Renal cortical epithelial cell (primary cell): ENCODE data around the gene CA12. TPM values are rescaled to one million over a fixed set of nuclear protein-coding genes. Genes with fewer than 3 reads are reported as not detected.
A peak's percentile ranks its signal among the peaks of the same experiment; 100 is the strongest.

ENCODE experiments used
- DNase-seq: peaks from one replicate; pipeline ENCODE4 v3.0.0-alpha.2; 2011; ENCODE audit warnings: low read depth
- total RNA-seq: library from RNA; depleted of rRNA; stranded (reverse); fragments of >200 nt; gene quantifications from 2 replicates; pipeline ENCODE4 v1.2.3, GENCODE V29; 2014

The CA12 gene
- total RNA-seq, 1 donor from 2014 or later = 26.4 TPM

DNA sequence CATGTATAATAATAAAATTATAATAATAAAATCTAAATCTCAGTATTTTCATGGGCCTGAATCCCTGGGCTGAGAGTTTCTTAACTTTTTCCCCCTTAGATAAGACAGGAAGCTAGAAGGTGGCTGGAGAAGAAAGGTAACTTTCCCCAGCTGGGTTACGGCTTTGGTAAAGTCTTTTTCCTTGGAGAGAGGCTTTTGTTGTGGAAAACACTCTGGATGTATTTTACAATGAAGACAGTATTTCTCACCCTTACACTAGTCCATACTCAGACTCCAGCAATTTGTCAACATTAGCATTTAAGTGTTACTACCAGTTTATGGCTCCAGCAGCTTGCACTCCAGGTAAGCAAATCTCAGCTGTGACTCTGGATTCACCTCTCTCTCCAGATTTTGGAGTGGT is 69.4 kb downstream of the CA12 start:
- no peak for DNase-seq

DNA sequence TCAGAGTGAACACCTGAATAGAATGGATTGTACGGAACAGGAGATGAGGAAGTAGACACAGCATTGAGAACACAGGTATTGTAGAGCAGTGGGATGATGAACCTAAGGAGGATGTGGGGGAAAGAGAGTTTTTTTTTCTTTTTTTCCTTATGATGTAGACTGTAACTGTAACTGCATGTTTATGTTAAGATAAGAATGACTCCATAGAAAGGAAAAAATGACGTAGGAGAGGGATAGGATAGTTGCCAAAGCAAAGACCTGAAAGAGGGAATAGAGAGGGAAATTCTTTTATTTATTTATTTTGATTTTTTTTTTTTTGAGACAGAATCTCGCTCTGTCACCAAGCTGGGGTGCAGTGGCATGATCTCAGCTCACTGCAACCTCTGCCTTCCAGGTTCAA is 71.0 kb downstream of the CA12 start:
- DNase-seq = no peak

DNA sequence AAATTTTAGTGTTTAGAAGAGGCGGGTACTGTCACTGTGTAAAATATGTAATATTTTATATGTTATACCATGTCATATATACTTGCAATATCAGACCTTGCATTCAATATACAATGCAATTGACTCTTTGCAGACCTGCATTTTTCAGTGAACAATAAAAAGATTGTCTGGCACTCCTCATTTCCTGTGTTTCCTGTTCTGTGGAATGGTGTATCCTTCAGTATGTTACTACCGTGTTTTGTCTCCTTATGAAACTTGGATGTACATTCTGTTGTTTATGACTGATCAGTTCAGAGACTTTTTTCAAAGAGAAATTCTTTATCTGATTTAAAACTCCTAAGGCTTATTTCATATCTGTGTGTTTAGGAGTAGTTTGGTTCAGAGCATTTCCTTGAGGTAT is 72.7 kb downstream of the CA12 start:
- DNase-seq = no peak

DNA sequence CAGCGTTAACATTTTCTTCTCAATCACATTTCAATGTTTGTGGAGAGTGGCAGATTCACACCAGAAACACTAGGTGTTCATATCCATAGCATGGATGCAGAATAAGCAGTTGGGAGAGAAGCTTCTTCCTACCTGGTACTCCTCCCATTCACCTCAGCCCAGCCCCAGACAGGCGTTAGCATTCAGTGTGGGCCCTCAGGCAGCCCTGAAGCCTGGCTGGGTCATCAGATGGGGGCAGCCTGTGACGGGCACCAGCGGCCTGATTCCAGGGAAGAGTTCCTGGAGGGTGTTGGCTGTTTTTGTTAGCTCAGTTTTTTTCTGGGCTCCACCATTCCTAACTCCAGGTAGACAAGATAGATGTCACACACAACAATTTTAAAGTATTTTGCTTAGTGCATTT is 73.2 kb downstream of the CA12 start:
- no peak for DNase-seq

DNA sequence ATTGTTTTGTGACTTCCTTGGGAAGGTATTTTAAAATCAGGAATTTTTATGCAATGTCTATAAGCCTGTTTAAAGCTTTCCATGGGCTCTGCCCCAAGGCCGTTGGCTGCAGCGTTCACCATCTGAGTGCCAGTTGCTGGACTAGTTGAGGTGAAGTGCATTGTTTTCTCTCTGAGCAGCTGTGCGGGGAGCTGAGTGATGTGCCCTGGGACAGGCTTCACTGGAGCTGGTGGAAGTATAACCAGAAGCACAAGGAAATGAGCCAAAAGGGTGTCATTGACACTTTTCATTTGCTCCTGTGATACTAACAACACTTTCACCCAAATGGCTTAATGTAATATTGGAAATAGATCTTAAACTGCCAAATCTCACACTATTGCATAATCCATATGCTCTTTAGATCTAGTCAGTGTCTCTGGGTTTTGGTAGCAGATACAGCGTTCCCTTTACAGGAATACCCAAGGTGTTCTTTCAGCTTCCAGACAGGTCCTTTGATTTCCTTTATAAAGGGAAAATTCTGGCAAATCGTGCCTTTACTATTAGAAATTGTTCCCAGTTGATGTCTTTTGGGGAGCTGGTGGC is 75.1 kb downstream of the CA12 start:
- DNase-seq = peak; percentile 84

DNA sequence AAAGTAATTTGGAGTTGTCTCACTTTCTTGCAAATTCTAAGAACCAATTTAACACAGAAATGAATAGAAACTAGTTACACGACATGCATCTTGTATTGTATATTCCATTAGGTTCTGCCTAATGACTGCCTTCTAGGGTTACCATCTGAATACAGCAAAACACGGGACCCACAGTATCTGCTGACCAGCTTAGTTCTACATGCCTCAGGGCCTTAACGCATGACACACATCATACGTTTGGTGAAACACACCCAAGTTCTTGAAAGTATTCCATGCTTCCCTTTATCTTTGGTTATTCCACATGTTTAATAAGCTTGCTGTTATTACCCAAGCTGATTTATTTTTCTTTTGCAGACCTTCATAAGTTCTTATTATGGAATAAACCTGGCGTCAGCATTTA is 76.4 kb downstream of the CA12 start:
- DNase-seq = no peak

DNA sequence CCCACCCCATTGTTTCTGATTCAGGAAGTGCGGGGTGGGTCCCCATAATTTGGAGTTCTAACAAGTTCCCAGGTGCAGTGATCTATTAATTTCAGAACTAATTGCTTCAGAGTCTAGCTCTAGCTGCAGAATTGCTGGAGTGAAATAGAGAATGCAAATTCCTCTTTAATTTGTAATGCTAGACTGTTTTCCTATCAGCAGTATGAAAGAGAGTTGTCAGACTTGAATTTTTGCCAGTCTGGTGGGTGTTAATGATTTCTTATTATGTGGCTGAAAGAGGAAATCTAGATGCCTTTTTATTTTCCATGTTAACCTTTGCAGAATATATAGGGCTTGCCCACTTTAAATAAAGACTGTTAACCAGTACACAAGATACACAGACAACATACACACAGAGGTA is 80.6 kb downstream of the CA12 start:
- DNase-seq = peak; percentile 74

DNA sequence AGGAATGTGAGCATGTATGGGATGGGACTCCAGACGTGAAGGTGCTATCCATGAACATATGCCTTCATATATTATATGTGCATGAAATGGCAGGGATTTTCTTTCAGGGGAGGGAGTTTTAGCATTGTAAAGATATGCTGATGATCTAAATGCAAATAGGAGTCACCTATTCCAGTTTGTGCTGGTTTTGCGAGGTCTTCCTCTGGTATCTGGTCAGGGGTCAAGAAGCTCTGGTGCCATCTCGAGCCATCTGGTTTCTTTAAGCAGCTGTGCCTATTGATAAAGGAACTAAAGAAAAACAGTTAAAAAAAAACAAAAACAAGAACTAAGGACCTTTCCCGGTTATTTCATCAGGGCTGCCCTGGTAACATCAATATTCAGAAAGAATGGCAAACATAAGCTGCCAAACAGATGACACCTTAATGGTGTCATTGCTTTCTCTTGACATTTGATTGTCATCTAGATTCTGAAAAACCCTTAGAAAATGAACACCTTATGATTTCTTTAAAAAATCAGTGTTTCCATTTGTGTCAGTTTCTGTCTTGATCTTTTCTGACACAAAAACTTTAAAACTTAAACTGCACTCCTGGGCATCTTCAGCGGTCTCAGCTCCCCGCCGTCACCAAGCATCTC is 81.6 kb downstream of the CA12 start:
- DNase-seq = no peak

DNA sequence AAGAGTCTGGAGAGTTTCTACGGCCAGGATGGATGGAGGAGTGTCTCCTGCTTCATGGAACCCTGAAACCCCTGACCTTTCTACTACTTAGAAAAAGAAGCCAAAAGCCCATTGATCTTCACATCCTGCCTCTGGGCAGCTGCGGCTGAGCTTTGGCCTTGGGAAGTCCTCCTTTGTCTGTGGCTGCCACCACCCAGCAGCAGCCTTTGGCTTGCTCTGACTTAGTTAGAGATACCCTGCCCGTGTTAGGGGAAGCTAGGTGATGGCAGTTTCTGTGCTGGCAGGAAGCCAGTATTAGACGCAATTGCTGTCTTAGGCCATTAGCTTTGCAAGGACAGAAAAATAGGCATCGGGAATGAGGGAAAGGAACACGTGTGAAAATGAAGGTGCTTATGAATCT is 85.5 kb downstream of the CA12 start:
- DNase-seq = no peak

DNA sequence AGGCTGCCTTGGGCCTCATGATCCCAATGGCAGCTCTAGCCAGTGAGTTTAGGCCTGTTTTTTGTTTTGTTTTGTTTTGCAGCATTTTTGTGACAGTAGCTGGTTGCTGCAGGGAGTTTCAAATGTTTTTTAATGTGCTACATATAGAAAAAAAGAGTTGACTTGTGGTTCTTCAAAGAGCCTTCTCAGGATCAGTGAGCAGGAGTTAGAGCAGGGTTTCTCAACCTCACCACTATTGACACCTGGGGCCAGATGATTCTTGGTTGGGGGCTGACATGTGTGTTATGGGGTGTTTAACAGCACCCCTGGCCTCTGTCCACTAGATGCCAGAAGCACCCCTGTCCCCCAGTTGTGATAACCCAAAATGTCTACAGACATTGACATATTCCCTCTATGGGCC is 86.3 kb downstream of the CA12 start:
- no peak for DNase-seq

DNA sequence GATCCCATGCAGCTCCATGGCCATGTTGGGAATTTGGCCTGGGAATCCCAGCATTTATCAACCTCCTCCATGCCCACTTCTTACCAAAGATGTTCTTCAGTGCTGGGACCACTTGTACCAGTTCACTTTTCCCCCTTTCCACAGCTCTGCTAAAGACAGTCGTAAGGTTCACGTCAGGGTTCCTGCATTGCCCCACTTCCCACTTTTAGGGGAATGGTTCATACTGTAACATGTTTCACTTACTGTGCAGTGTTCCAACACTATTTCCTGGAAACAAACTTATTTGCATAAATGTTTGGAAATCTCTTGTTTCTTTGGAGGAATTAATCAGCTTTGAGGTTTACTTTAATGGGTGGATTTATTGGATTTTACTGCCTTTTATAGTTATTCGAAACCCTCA is 87.3 kb downstream of the CA12 start:
- DNase-seq = no peak

DNA sequence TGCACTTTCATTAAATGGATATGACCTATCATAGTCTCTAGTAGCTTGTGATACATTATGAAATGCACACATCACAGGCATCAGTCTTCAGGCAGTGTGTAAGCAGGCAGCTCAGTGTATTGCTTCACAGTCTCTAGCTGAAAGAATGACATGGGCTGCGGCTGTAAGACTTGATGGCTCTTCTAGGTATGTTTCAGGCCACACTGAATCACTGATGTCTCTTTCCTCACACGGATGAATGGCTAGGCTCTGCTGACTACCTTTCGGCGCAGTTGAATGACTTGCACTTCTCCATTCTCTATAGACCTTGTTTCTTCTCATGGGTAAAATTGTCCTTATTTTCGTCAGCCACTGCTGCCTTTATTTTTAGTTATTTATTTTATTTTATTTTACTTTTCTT is 88.9 kb downstream of the CA12 start:
- peak; percentile 77 for DNase-seq

DNA sequence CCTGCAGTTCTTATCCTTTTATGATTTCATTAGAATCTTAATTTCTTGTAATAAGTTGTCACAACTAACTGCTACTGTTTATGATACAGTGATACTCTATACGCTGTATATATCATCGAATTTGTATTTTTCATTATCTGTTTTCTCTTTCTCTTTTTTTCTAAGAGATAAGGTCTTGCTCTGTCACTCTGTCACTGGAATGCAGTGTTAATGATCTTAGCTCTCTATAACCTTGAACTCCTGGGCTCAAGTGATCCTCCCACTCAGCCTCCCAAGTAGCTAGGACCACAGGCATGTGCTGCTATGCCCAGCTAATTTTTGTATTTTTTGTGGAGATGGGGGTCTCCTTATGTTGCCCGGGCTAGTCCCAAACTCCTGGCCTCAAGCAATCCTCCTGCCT is 89.4 kb downstream of the CA12 start:
- no peak for DNase-seq

DNA sequence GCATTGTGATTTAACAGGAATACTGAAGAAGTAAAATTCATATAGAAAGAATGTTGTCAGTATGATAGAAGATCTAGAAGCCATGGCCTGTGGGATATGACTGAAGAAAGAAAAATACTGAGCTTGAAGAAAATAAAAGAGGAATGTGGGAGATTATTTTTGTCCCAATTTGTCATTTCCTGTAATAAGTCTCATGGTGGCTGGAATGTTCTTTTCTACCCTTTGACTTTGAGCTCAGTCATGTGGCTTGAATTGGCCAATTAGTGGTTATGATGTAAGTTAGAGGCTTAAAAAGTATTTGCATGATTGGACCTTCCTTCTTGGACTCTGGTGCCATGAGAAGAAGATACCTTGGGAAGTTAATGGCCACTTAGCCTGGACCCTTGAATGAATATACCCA is 90.1 kb downstream of the CA12 start:
- peak; percentile 76 for DNase-seq

DNA sequence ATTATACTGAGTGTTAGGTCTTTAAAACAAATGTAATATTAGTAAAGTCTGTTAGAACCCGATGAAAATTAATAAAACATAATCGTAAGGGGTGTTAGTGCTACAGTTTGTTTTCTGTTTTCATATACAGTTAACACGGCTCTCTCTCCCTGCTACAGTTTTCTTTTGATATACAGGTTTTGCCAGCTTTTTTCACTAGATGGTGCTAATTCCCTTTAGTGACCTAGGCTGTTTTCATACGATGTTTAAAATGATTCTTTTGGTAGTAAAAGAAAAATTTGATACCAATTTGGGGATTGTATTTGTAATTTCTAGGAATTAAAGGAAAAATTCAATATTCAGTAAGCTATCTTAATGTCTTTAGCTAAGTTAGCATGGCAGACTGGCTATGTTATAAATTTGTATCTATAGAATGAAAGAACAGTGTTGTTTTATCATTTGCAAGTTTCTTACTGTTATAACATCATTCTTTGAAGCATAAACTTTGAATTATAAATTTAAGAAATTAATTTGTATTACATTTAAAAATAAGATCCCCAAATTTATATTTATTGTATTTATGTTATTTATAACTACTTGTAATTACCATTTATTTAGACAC is 92.8 kb downstream of the CA12 start:
- peak; percentile 52 for DNase-seq

DNA sequence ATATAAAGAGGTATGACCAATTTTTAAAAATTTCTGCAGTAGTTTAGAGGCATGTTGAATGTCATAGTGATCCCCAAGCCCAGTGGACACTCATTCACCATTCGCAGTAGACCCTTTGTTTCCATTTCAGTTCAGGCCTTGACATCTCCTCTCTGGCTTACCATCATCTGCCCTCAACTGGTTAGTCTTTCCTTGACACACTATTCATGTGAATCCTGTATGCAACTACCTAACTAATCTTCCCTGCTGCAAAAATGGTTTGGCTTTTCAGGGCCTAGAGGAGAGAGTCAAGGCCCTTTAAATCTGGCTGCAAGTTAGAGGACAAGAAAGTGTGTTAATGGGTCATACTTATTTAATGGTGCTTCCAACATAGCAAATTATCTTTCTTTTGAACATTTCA is 93.3 kb downstream of the CA12 start:
- no peak for DNase-seq

DNA sequence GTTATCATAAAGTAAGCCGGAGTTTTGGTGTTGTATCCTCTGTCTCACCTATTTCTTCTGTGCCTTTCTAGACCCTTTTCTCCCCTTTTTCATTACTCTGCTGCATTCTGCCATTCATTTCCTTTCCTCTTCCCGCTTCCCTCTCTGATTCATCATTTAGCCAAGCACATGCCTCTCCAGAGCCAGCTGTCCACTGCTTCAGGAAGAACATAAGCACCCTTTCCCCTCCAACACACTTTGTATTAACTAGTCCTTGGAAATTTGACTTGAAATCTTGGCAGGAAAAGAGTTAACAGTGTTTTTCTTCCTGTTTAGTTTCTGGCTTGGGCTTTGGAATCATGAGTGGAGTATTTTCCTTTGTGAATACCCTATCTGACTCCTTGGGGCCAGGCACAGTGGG is 94.5 kb downstream of the CA12 start:
- no peak for DNase-seq

DNA sequence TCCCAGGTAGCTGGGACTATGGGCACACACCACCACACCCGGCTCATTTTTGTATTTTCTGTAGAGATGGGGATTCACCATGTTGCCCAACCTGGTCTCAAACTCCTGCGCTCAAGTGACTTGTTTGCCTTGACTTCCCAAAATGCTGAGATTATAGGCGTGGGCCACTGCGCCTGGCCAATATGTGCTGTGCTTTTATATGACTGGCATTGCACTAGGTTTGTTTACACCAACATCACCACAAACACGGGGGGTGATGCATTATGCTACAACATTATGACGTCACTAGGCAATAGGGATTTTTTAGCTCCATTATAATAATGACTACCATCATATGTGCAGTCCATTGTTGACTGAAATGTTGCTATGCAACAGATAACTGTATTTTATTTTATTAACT is 97.3 kb downstream of the CA12 start:
- no peak for DNase-seq

DNA sequence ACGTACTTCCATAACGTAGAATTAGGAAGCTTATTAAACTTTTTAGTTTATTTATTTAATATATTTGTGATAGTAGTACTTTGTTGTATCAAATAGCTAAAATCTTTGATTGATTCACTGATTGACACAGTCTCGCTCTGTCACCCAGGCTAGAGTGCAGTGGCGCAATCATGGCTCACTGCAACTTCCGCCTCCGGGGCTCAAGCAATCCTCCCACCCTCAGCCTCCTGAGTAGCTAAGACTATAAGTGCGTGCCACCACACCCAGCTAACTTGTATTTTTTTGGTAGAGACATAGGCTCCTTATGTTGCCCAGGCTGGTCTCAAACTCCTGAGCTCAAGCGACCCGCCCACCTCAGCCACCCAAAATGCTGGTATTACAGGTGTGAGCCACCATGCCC is 98.5 kb downstream of the CA12 start:
- DNase-seq = no peak

DNA sequence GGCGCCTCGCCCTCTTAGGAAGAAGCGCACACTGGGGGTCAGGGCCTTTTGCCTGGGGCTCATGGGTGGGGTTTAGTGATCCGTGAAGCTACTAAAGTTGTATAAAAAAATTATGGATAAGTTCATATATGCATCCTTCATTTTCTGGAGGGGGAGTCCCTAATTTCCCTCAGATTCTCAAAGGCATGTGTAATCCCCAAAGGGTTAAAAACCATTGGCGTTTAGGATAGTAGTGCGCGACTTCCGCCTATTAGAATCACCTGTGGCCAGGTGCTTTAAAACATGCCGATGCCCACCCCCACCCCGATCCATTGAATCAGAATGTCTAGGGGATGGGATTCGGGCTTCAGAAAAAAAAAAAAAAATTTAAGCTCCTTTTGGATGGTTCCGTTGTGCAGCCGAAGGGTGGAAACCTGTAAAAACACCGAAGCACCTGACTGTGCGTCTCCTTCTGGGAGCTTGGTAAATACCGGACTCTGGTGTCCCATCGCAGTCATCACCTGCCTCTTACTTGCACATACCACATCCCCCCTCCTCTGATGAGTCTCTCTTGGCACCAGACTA is 103.7 kb downstream of the CA12 start:
- no peak for DNase-seq

DNA sequence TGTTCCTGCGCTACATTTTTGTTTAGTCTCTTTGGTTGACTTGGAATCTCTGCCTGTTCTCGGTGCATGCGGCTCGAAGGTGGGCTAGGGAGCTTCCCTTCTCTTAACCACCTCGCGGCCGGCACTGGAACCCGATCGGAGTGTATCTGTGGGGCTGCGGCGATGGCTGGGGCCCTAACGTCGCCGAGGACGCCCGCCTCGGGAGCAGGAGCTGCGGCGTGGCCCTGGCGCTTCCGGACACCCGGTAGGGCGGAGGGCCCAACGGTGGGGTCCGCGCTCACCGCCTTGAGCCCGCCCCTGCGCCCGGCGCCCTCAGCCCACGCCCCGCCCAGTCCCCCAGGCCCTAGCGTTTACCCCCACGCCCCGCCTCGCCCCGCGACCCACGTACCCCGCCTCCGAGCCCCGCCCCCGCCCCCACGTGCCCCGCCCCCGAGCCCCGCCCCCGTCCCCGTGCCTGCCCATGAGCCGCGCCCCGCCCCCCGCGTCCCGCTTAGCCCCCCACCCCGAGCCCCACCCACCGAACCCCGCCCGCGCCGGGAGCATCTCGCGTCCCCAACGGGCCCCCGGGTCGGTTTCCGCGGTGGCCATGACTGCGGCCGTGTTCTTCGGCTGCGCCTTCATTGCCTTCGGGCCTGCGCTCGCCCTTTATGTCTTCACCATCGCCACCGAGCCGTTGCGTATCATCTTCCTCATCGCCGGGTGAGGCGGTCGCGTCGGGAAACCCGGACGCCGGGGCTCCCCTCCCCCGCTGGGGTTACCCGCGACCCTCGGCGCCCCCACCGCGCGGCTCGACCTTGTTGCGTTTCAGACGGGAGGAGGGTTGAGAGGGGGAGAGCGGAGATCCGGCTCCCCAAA is 104.4 kb downstream of the CA12 start, which contains the start of gene APH1B:
Gene APH1B (plus strand): TSS at position 568 of the 855 bp plus-strand sequence. CDS start 19 bp downstream, at position 587.
- DNase-seq = no peak

DNA sequence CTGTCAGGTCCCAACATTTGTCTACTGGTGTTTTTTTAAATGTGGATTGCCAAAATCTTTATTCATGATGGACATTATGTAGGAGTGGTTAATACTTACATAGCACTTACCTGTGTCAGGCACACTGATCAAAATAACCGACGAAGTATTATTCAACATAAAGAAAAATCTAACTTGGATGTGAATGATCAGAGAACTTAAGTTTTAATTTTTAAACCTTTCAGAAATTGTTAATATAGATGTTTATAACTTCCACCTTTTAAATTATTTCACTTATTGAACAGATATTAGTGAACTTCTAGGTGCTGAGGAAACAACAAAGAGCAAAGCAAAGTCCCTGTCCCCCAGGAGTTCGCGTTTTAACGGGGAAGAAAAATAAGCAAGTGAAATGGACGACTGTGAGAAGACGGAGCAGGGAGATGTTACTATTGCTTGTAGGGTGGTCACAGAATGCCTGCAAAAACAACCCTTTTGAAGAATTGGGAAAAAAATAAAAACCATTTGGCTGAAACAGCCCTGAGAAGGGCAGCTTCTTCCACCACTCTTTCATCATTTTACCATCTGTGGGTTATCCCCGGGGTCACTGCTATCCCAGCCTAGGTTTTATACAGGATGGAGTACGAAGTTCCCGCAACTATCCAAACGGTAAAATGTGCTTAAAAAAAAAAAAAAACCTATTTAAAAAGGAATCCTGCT is 105.2 kb downstream of the CA12 start:
- DNase-seq = no peak
